Endothelial cell of umbilical vein (primary cell): ENCODE results near the gene FOXP1. TPM values are rescaled to one million over a fixed set of nuclear protein-coding genes. Genes with fewer than 3 reads are reported as not detected.

Experiments used
- BruUV-seq: library from RNA; stranded (reverse); fragments of 400-500 nt; replicated peaks from 2 replicates; lab custom pipeline; 2021; lab: Mats Ljungman, UMichigan
- CTCF ChIA-PET: fragments of 300-600, 350-600 bp; sonication (Branson Sonifier 250); formaldehyde crosslinking; loops from one replicate; lab custom pipeline; 2021; ENCODE audit warnings: antibody characterized with exemption, inconsistent platforms; lab: Charles Lee
- POLR2A ChIA-PET: fragments of 300-600, 350-600 bp; sonication (Branson Sonifier 250); formaldehyde crosslinking; loops from one replicate; lab custom pipeline; 2021; ENCODE audit warnings: antibody characterized with exemption, inconsistent platforms; lab: Charles Lee
- DNase-seq: peaks from one replicate; pipeline ENCODE4 v3.0.0-alpha.2; 2011; ENCODE audit warnings: low read depth, low spot score
- FAIRE-seq: peaks from 2 replicates; lab custom pipeline; 2011; peaks lifted over from hg19 to GRCh38; lab: Jason Lieb, UNC
- H2AFZ ChIP-seq: 2 replicates; pipeline ENCODE4 v1.6.0; 2012; ENCODE audit warnings: low read depth, low read length, control low read depth, inconsistent platforms
- H3K27ac ChIP-seq: 2 replicates; pipeline ENCODE4 v1.5.1; 2011; ENCODE audit warnings: low read depth, mild to moderate bottlenecking, control low read depth, low read length, moderate library complexity; ENCODE audit not compliant: insufficient read depth
- H3K27me3 ChIP-seq, 2 experiments: 2 replicates each; pipeline versions ENCODE4 v1.6.0 to v1.6.1; 2011; ENCODE audit warnings: low read length in 2 of 2, mixed read lengths in 1 of 2; ENCODE audit not compliant: control insufficient read depth in 2 of 2, insufficient read depth in 2 of 2
- H3K36me3 ChIP-seq, 2 experiments: 2 replicates in 1 of 2; 3 replicates in 1 of 2; pipeline ENCODE4 v1.5.1; 2011; ENCODE audit warnings: low read length in 2 of 2, mild to moderate bottlenecking in 1 of 2, moderate library complexity in 1 of 2; ENCODE audit not compliant: control insufficient read depth in 2 of 2, insufficient read depth in 2 of 2; ENCODE audit errors: extremely low read depth in 1 of 2
- H3K4me1 ChIP-seq: 3 replicates; pipeline ENCODE4 v1.5.1; 2011; ENCODE audit warnings: mild to moderate bottlenecking, low read length; ENCODE audit not compliant: control insufficient read depth, insufficient read depth; ENCODE audit errors: extremely low read depth
- H3K4me2 ChIP-seq: 2 replicates; pipeline ENCODE4 v1.6.1; 2011; ENCODE audit warnings: low read length, control low read depth, mixed read lengths; ENCODE audit not compliant: insufficient read depth
- H3K4me3 ChIP-seq, 3 experiments: fragments of 200-600 bp in 1 of 3; sonication (generic), shearing (Covaris generic) in 1 of 3; replicated peaks in 1 of 3; 2 replicates each; pipeline ENCODE4 v1.5.1; 2011 to 2016; ENCODE audit warnings: control low read depth in 3 of 3, low read length in 3 of 3, mild to moderate bottlenecking in 2 of 3, inconsistent platforms in 1 of 3, low read depth in 1 of 3, moderate library complexity in 1 of 3; ENCODE audit not compliant: insufficient read depth in 1 of 3
- H3K79me2 ChIP-seq: 2 replicates; pipeline ENCODE4 v1.6.0; 2012; ENCODE audit warnings: low read length, inconsistent platforms; ENCODE audit not compliant: control insufficient read depth, insufficient read depth
- H3K9ac ChIP-seq: replicated peaks from 2 replicates; pipeline ENCODE3; 2011; ENCODE audit warnings: low read length, control low read depth; ENCODE audit not compliant: insufficient read depth; ENCODE audit errors: extremely low read depth
- H3K9me1 ChIP-seq: replicated peaks from 3 replicates; pipeline ENCODE4 v1.6.0; 2011; ENCODE audit warnings: mild to moderate bottlenecking, low read length; ENCODE audit not compliant: control insufficient read depth, insufficient read depth; ENCODE audit errors: extremely low read depth
- H3K9me3 ChIP-seq: replicated peaks from 2 replicates; pipeline ENCODE4 v1.5.1; 2012; ENCODE audit warnings: low read length, inconsistent platforms; ENCODE audit not compliant: control insufficient read depth, insufficient read depth
- H4K20me1 ChIP-seq: replicated peaks from 2 replicates; pipeline ENCODE3; 2011; ENCODE audit warnings: mild to moderate bottlenecking, low read length; ENCODE audit not compliant: control insufficient read depth, insufficient read depth; ENCODE audit errors: extremely low read depth
- CTCF ChIP-seq, 2 donors: IDR thresholded peaks; 1 replicate in 1 of 2; 2 replicates in 1 of 2; pipeline ENCODE4 v1.5.1; 2011; ENCODE audit warnings: low read length in 2 of 2, mild to moderate bottlenecking in 2 of 2, moderate library complexity in 2 of 2, control low read depth in 1 of 2, inconsistent platforms in 1 of 2, low read depth in 1 of 2; ENCODE audit not compliant: insufficient read depth in 1 of 2; ENCODE audit errors: extremely low read depth in 1 of 2
- EZH2 ChIP-seq: IDR thresholded peaks from 2 replicates; pipeline ENCODE4 v1.6.1; 2012; ENCODE audit warnings: borderline replicate concordance, low read depth, mild to moderate bottlenecking, moderate library complexity, low read length, inconsistent platforms; ENCODE audit not compliant: severe bottlenecking
- FOS ChIP-seq: IDR thresholded peaks from 2 replicates; pipeline ENCODE4 v1.6.1; 2011; ENCODE audit warnings: mild to moderate bottlenecking, low read length, moderate library complexity, borderline replicate concordance; ENCODE audit not compliant: insufficient read depth
- GATA2 ChIP-seq: IDR thresholded peaks from 2 replicates; pipeline ENCODE4 v1.7.0; 2011; ENCODE audit warnings: low read depth, mild to moderate bottlenecking, moderate library complexity, mixed read lengths, low read length; ENCODE audit not compliant: insufficient read length, insufficient read depth
- JUN ChIP-seq: IDR thresholded peaks from 2 replicates; pipeline ENCODE4 v1.6.1; 2011; ENCODE audit warnings: borderline replicate concordance, low read depth; ENCODE audit not compliant: insufficient read length, insufficient read depth
- MAX ChIP-seq: IDR thresholded peaks from 2 replicates; pipeline ENCODE4 v1.6.1; 2011; ENCODE audit not compliant: insufficient read depth, insufficient read length
- MYC ChIP-seq: IDR thresholded peaks from one replicate; pipeline ENCODE4 v1.6.1; 2011; ENCODE audit warnings: mild to moderate bottlenecking, low read depth, low read length
- POLR2A ChIP-seq: IDR thresholded peaks from 2 replicates; pipeline ENCODE4 v1.6.1; 2012; ENCODE audit warnings: low read depth, mild to moderate bottlenecking, control low read depth, low read length
- POLR2AphosphoS5 ChIP-seq: IDR thresholded peaks from 2 replicates; pipeline ENCODE4 v1.6.1; 2012; ENCODE audit warnings: low read depth, mild to moderate bottlenecking, control low read depth, low read length, moderate library complexity; ENCODE audit not compliant: insufficient read depth
- dilution Hi-C: fragments of 300-500 bp; cut with MboI; formaldehyde crosslinking; loops from one replicate; pipeline ENCODE4 v1.15.0; 2019; ENCODE audit warnings: low sequenced_read_pairs; ENCODE audit not compliant: extremely low pct_ligation_motif_present
- intact Hi-C: fragments of 100-400 bp; cut with micrococcal nuclease; formaldehyde crosslinking; loops from one replicate; pipeline ENCODE4 v1.10.0; 2022
- polyA plus RNA-seq, 4 experiments: library from polyadenylated mRNA; depleted of rRNA in 3 of 4; stranded (reverse) in 3 of 4; unstranded in 1 of 4; fragments of >200 nt; gene quantifications; 2 replicates each; pipeline versions ENCODE4 v1.2.1 to v1.2.3, GENCODE V29; 2011 to 2012; ENCODE audit warnings: missing spikeins in 1 of 4
- total RNA-seq: library from RNA; stranded (reverse); gene quantifications from 2 replicates; pipeline ENCODE4 v1.2.3, GENCODE V29; 2021

Gene FOXP1
- total and polyA plus RNA-seq, 2 donors (not counting 3 experiments of a cell fraction or from before 2014, with no cell fraction given): 41.0 to 107 TPM

GRCh38 chr3:70990723-70991122 is 592.8 kb downstream of the FOXP1 start:
- no peaks in the 10 kb centered on the region for H3K9me1 ChIP-seq
- H3K4me2 ChIP-seq: no peak overlapping the region
- H3K4me1 ChIP-seq: peaks cover 16% of the 10 kb centered on the region
- ChIA-PET CTCF (interaction anchor here (1.2 to 2.5 kb wide), 2 partner anchors 15 to 274 kb away, joined by 6 to 11 read pairs; no protein-coding TSS in a partner anchor), POLR2A (no interaction called here)
- H3K4me3 ChIP-seq: no peak overlapping the region
- H4K20me1 ChIP-seq: no peaks in the 10 kb centered on the region
- H3K9ac ChIP-seq: no peak overlapping the region
- FAIRE-seq (no peak), DNase-seq (no peak)
- H3K79me2 ChIP-seq: peaks cover 11% of the 10 kb centered on the region
- intact Hi-C loops: no loop called here
- no peaks in the 10 kb centered on the region for H3K27me3 ChIP-seq
- H3K36me3 ChIP-seq: peaks cover 16 to 25% of the 10 kb centered on the region in 2 experiments
- no TSS peak for BruUV-seq
- no peak overlapping the region for H3K27ac ChIP-seq
- dilution Hi-C loops: no loop called here
- TF ChIP-seq JUN: no peak
- TF ChIP-seq CTCF (IDR thresholded peaks at IDR 0.05; ENCODE audit: extremely low read depth in 1 of 2, insufficient read depth in 1 of 2, low read depth in 1 of 2, low read length in 2 of 2): no peak
- TF ChIP-seq GATA2: no peak
- TF ChIP-seq POLR2A: no peak
- no peaks in the 10 kb centered on the region for H3K9me3 ChIP-seq
- no peak overlapping the region for H2AFZ ChIP-seq

GRCh38 chr3:70990185-70990584 is 593.3 kb downstream of the FOXP1 start:
- POLR2A ChIA-PET: no interaction called here
- H3K36me3 ChIP-seq: peaks cover 16 to 25% of the 10 kb centered on the region in 2 experiments
- CTCF ChIA-PET: interaction anchor here (1.2 to 2.5 kb wide), 3 partner anchors 15 to 273 kb away, joined by 4 to 11 read pairs (median 6); no protein-coding TSS in a partner anchor
- FAIRE-seq (no peak), DNase-seq (no peak)
- dilution Hi-C loops: no loop called here
- H3K4me1 ChIP-seq: peaks cover 16% of the 10 kb centered on the region
- BruUV-seq: no TSS peak
- H3K27ac ChIP-seq: no peak overlapping the region
- TF ChIP-seq GATA2: no peak
- no peak for TF ChIP-seq EZH2
- TF ChIP-seq CTCF (IDR thresholded peaks at IDR 0.05; ENCODE audit: extremely low read depth in 1 of 2, insufficient read depth in 1 of 2, low read depth in 1 of 2, low read length in 2 of 2): no peak
- no peak for TF ChIP-seq MYC
- no peak for TF ChIP-seq MAX
- TF ChIP-seq JUN: no peak
- no peak for TF ChIP-seq FOS
- no peak for TF ChIP-seq POLR2AphosphoS5
- TF ChIP-seq POLR2A: no peak
- intact Hi-C loops: no loop called here
- no peak overlapping the region for H3K4me3 ChIP-seq
- no peak overlapping the region for H3K4me2 ChIP-seq
- H4K20me1 ChIP-seq: no peaks in the 10 kb centered on the region
- no peaks in the 10 kb centered on the region for H3K9me1 ChIP-seq
- no peak overlapping the region for H2AFZ ChIP-seq
- no peaks in the 10 kb centered on the region for H3K9me3 ChIP-seq
- H3K27me3 ChIP-seq: no peaks in the 10 kb centered on the region
- H3K79me2 ChIP-seq: peaks cover 11% of the 10 kb centered on the region
- H3K9ac ChIP-seq: no peak overlapping the region
